Activated T-helper 17 cell treated with anti-CD3 and anti-CD28 coated beads, Interleukin-2, amount 50 U/mL, for 72 hours (primary cell): ENCODE results near the gene SHMT2. TPM values are rescaled to one million over a fixed set of nuclear protein-coding genes. Genes with fewer than 3 reads are reported as not detected.

Experiments used
- ATAC-seq: fragments of 150-1000 bp; cut with Tn5 transposase; replicated peaks from 2 replicates; pipeline ENCODE4 v1.10.0; 2021; ENCODE audit warnings: mild to moderate bottlenecking, moderate library complexity
- H3K27ac Mint-ChIP-seq: one replicate; pipeline ENCODE4 v1.8.0; 2022; ENCODE audit warnings: mixed read lengths
- H3K27me3 Mint-ChIP-seq: one replicate; pipeline ENCODE4 v1.8.0; 2022; ENCODE audit warnings: mixed read lengths
- H3K36me3 Mint-ChIP-seq: one replicate; pipeline ENCODE4 v1.8.0; 2022; ENCODE audit warnings: low read depth, mild to moderate bottlenecking, mixed read lengths
- H3K4me1 Mint-ChIP-seq: one replicate; pipeline ENCODE4 v1.8.0; 2022; ENCODE audit warnings: mixed read lengths
- H3K4me3 Mint-ChIP-seq: one replicate; pipeline ENCODE4 v1.8.0; 2022; ENCODE audit warnings: mild to moderate bottlenecking, mixed read lengths
- H3K9me3 Mint-ChIP-seq: one replicate; pipeline ENCODE4 v1.8.0; 2022; ENCODE audit warnings: mixed read lengths
- total RNA-seq, 2 donors: library from RNA; stranded (reverse); gene quantifications; one replicate each; pipeline ENCODE4 v1.2.3, GENCODE V29; 2022

The SHMT2 gene
- total RNA-seq, 2 donors from 2014 or later, result 232 to 320 TPM

DNA sequence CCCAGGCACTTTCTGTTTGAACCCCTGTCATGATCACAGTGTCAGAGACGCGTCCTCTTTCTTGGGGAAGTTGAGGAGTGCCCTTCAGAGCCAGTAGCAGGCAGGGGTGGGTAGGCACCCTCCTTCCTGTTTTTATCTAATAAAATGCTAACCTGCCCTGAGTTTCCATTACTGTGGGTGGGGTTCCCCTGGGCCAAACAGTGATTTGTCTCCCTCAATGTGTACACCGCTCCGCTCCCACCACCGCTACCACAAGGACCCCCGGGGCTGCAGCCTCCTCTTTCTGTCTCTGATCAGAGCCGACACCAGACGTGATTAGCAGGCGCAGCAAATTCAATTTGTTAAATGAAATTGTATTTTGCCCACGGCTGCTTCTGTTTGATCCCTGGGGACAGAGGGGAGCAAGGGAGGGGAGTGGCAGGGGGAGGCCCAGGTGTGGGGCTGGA is 5.1 kb downstream of the SHMT2 start:
- H3K9me3 Mint-ChIP-seq, result no peaks in the 10 kb centered on the region
- H3K27me3 Mint-ChIP-seq, result peaks cover 20% of the 10 kb centered on the region
- H3K4me3 Mint-ChIP-seq, result no peak overlapping the region
- H3K4me1 Mint-ChIP-seq, result peaks cover 36% of the 10 kb centered on the region
- ATAC-seq, result no peak
- peak overlapping the region; percentile 38 for H3K27ac Mint-ChIP-seq
- peaks cover 73% of the 10 kb centered on the region for H3K36me3 Mint-ChIP-seq

DNA sequence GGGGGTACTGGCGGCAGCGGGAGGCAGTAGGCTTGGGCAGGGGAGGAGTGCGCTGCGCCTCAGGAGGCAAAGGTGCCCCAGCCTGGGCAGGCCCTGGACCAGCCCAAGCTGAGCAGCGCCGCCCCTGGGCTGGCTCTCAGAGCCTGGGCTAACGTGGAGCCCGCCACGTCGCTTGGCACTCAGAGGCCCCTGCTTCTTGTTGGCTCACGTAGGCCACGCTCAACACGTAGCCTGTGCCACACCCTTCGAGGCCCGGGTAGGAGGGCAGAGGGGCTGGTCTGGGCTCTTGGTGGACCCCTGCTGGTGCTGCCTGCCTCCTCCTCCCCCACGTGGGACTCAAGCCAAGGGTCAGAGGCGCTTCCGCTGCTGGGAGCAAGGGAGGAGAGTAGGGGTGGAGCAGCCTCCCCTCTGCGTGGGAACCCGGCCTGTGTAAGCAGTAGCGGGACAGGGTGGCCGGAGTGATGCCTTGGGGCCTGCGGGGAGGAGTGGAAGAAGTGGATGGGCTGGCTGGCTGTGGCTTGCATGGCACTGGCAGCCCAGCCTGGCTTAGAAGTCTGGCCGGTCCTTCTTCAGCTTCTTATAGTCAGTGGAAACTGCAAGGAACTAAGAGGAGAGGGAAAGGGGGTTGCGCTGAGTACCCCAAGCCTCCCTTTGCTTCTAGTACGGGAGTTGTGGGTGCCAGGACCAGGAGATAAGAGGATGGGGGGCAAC is 5.7 kb downstream of the SHMT2 start:
- Mint-ChIP-seq H3K9me3 (no peaks in the 10 kb centered on the region), H3K27me3 (peaks cover 23% of the 10 kb centered on the region), H3K4me3 (no peak overlapping the region), H3K4me1 (peaks cover 36% of the 10 kb centered on the region), H3K36me3 (peaks cover 67% of the 10 kb centered on the region), H3K27ac (no peak overlapping the region)
- no peak for ATAC-seq

DNA sequence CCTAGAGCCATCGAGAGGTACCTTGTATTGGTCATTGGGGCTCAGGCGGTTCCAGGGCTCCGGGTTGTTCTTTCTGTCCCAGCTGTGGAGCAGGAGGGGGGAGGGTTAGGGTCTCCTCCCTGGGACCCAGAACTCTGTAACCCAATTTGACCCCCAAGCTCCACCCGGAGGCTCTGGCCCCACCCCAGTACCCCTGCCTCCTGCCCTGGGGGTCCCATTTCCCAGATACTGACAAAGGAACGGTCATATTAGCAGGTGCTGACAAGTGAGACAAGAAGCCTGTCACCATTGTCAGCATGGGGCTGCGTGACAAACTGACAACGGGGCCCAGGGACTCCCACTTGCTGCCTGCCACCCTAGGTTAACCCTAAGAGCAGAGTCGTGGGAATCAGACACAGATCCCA is 6.2 kb downstream of the SHMT2 start:
- H3K4me3 Mint-ChIP-seq, result no peak overlapping the region
- no peak for ATAC-seq
- no peak overlapping the region for H3K27ac Mint-ChIP-seq
- peaks cover 67% of the 10 kb centered on the region for H3K36me3 Mint-ChIP-seq
- peaks cover 28% of the 10 kb centered on the region for H3K27me3 Mint-ChIP-seq
- H3K4me1 Mint-ChIP-seq, result peaks cover 36% of the 10 kb centered on the region
- no peaks in the 10 kb centered on the region for H3K9me3 Mint-ChIP-seq

DNA sequence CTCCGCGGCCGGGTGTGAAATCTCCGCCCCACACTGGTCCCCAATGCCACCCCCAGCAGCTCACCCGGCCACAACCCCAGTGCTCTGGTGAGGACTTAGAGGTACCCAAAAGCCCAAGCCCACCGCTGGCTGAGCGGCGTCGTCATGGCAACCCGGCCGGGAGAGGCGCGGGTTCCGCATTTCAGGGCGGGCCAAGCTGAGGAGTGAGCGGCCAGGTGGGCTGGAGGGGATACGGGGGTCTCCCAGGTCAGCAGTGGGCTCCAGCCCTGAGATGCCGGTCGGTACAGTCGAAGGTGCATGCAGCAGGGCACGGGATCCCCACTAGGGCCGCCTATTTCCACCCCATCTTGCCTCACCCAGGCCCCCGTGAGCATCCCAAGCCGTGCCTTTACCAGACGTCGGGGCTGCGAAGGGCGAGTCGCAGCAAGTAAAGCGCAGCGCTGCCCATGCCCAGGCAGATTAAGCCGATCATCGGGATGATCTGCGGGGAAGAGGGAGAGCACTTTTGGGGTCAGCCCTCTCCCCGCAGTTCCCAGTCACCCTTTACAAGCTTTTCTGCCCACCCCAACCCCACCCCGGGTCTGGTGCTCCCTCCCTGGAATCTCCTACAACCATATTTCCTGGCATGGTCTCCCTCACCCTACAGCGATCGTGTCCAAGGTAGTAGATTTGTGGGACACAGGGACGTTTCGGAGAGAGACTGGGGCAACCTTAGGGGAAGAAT is 6.9 kb downstream of the SHMT2 start:
- Mint-ChIP-seq H3K4me1 (peaks cover 37% of the 10 kb centered on the region), H3K4me3 (no peak overlapping the region), H3K9me3 (no peaks in the 10 kb centered on the region), H3K27me3 (peaks cover 34% of the 10 kb centered on the region), H3K27ac (no peak overlapping the region), H3K36me3 (peaks cover 61% of the 10 kb centered on the region)
- no peak for ATAC-seq

DNA sequence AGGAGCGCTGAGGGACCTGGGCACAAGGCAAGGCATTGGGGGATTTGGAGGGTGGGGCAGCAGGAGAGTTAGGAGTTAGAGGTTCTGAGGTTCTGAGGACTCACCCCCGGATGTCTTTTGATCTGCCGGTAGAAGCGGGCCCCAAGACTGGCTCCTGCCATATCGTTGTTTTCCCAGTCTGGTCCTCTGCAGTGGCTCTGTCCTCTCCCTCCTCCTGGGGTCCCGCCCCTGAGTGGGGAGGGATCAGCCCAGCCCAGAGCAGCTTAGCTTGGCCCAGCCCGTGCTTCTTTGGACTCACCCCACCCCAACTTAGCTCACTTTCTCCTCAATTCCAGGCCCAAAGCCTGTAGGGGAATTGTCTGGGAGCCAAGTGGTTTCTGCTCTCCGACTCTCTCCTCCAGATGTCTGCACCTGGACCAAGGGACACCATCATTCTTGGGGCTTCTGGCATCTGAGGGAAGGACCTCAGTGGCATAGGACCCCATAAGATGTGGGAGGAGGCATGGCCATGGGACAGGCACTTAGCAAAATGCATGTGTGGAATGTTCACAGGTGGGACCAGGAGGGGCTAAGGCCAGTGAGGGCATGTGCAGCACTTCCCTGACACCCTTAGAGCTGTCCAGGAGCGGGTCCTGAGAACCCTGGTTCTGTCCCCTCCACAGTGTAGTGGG is 7.5 kb downstream of the SHMT2 start:
- Mint-ChIP-seq H3K27me3 (peaks cover 41% of the 10 kb centered on the region), H3K36me3 (peaks cover 54% of the 10 kb centered on the region), H3K4me3 (peak overlapping the region; percentile 86), H3K4me1 (peaks cover 37% of the 10 kb centered on the region), H3K27ac (no peak overlapping the region), H3K9me3 (no peaks in the 10 kb centered on the region)
- ATAC-seq, result no peak

DNA sequence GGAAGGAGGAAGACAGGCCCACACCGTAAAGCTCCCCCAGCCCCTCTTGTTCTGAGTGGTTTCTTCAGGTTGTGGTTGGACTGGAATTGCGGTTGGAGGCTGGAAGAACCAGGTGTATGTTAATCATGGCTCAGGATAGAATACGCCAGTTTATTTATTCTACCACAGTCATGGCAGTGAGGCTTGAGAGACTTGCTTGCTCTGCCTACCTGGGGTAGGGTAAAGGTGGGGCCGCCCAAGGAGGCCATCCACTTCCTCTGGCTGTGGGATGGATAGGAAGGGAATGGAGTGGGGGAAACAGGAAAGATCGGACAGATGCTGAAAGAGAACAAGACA is 8.1 kb downstream of the SHMT2 start:
- no peaks in the 10 kb centered on the region for H3K9me3 Mint-ChIP-seq
- H3K27ac Mint-ChIP-seq, result no peak overlapping the region
- H3K27me3 Mint-ChIP-seq, result peaks cover 45% of the 10 kb centered on the region
- H3K36me3 Mint-ChIP-seq, result peaks cover 49% of the 10 kb centered on the region
- ATAC-seq, result no peak
- peak overlapping the region; percentile 86 for H3K4me3 Mint-ChIP-seq
- H3K4me1 Mint-ChIP-seq, result peaks cover 39% of the 10 kb centered on the region

DNA sequence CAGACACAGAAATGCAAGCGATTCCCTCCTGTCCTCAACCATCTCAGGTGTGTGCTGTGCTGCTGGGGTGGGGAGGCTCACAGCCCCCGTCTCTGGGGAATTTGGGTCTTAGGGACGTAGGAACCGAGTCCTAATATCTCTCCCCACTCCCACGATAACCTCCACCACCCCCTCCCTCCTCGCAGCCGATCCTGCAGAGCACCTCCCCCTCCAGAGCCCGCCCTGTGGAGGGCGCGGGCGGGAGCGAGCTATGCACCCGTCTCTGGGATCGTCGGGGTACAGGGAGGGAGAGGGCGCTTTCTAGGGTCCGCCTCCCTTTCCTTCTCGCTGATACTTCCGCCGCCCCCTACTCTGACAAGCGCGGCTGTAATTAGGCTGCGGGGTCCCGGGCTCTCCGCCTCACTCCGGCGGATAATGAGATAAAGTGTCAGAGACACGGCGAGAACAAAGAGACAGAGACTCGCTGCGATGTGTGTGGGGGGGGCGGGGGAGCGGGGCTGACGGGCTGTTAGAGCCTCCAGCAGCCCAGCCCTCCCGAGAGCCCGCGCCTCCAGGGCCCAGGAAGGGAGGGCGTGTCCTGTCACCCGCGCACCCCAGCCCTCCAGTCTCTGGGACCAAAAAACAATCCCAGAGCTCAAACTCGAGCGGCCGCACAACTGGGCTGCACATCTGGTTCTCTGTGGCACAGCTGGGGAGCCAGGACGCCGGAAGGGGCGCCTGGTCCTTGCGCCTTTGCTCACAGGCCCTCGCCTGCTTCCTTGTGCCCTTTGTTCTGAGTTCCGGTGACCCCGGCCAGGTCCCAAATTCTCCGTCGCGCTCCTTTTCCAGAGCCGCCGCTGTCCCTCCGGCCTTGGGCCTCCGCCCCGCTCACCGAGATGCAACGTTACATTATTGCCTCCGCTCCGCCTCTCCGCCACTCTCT is 8.7 kb downstream of the SHMT2 start:
- Mint-ChIP-seq H3K27ac (peak overlapping the region; percentile 81), H3K36me3 (peaks cover 43% of the 10 kb centered on the region), H3K27me3 (peaks cover 47% of the 10 kb centered on the region), H3K4me1 (peaks cover 42% of the 10 kb centered on the region), H3K4me3 (peak overlapping the region; percentile 86), H3K9me3 (no peaks in the 10 kb centered on the region)
- ATAC-seq, result no peak

DNA sequence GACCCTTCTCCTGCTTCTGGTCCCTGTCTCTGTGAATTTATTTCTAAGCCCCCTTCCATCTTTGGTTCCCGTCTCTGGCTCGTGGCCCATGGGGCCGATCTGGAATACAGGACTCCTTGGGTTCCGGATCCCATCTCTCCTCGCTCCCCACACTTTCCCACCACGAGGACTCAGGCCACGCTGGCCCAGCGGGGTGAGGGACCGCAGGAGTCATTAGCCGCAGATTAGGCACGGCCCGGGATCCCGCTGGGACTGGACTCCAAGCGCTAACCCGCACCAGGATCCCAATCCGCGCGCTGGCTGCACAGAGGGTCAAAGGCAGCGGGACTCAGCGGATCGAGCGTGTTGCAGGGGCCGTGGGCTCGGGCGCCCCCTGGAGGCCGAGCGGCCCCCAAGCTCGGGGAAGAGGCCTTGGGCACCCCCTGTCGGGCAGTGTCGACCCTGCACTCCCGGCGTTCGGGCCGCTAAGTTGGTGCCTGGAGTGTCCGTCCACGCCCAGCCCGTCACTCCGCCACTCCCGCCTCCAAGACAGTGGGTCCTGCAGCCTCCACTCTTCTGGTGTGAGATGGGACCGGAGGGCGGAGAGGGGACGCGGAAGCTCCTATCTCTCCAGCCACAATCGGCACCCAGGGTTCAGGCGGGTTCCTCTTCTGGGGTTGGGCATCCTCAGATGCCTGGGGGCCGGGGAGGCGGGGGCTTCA is 9.5 kb downstream of the SHMT2 start:
- Mint-ChIP-seq H3K4me1 (peaks cover 48% of the 10 kb centered on the region), H3K9me3 (no peaks in the 10 kb centered on the region), H3K4me3 (peak overlapping the region; percentile 86), H3K27me3 (peaks cover 51% of the 10 kb centered on the region), H3K36me3 (peaks cover 34% of the 10 kb centered on the region), H3K27ac (peak overlapping the region; percentile 81)
- ATAC-seq, result peak; percentile 74

DNA sequence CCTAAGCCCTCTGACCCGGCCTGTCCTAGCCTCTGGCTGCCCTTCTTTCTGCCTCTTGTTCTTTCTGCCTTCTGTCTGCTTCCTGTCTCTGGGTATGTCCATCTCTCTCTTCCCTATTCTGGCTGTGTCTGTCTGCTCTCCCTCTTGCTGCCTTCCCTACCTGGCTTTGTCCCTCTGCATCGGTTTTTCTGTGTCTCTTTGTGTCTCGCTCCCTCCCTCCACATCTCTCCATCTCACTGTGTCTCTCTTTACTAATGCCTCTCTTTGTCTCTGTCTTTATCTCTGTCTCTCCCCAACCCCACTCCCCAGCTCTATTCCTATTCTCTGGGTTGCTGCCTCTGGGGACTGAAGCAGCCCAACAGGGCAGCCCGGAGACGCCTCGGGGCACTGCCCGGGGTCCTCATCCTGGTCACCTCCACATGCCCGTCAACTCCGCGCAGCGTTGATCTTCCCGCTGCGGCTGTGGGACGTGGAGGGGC is 10.1 kb downstream of the SHMT2 start:
- H3K4me3 Mint-ChIP-seq, result peak overlapping the region; percentile 86
- peaks cover 28% of the 10 kb centered on the region for H3K36me3 Mint-ChIP-seq
- peaks cover 45% of the 10 kb centered on the region for H3K4me1 Mint-ChIP-seq
- H3K27ac Mint-ChIP-seq, result peak overlapping the region; percentile 81
- no peaks in the 10 kb centered on the region for H3K9me3 Mint-ChIP-seq
- ATAC-seq, result peak; percentile 2
- peaks cover 57% of the 10 kb centered on the region for H3K27me3 Mint-ChIP-seq

DNA sequence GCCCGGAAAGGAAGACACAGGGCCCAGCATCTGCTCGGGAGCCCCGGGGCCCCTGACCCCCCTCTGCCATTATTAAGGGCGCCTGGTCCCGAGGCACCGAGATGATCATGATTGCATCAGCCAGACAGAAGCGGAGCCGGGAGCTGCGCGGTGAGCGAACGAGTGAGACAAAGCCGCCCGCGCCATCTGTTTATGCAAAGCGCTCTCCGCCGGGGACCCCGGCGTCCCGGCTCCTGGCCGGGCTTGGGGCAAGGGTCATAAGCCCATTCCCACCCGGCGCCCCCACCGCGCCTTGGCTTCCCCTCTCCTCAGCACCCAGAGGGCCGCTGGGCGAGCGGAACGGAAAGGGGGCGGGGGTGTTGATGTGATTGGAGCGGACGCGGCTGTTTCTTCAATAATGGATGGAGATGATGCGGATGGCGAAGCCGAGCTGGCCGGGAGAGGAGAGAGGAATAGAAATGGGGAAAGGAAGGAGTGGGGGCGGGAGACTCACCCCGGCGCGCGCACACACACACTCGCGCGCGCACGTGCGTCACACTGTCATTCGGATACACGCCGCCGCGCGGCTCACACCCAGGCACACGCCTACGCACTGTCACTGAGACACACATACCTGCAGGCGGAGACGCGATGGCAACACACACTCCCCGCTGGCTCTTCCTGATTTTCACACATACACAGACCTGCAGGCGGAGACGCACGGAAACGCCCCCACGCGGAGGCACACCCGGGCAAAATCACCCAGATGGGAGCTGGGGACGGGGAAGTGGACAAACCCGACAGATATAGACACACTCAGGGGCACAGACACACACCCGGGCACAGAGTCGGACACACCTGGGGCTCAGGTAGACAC is 10.8 kb downstream of the SHMT2 start:
- peaks cover 25% of the 10 kb centered on the region for H3K36me3 Mint-ChIP-seq
- H3K27ac Mint-ChIP-seq, result peak overlapping the region; percentile 81
- H3K9me3 Mint-ChIP-seq, result no peaks in the 10 kb centered on the region
- peak overlapping the region; percentile 86 for H3K4me3 Mint-ChIP-seq
- H3K27me3 Mint-ChIP-seq, result peaks cover 57% of the 10 kb centered on the region
- peak; percentile 36 for ATAC-seq
- peaks cover 45% of the 10 kb centered on the region for H3K4me1 Mint-ChIP-seq

DNA sequence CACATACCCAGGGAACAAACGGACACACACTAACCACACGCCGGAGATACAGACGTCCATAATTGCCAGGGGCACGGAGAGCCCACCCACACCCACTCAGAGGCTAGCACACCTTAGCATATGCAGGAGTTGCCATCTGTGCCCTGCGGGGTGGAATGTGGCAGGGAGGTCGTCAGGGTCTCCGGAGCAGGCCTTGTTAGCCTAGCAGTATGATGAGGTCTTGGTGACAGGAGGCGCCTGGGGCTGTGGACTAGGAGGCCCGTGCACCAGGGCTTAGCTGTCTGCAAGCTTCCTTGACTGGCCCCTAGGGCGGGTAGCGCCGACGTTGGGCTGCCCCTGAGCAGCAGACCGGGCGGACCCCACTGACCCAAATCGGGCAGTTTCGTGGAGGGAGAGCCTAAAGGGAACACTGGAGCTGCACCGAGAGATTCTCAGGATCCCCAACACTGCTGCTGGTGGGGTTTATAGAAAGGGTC is 11.5 kb downstream of the SHMT2 start:
- Mint-ChIP-seq H3K27me3 (peaks cover 57% of the 10 kb centered on the region), H3K27ac (peak overlapping the region; percentile 81), H3K4me3 (peak overlapping the region; percentile 86), H3K4me1 (peaks cover 45% of the 10 kb centered on the region), H3K36me3 (peaks cover 23% of the 10 kb centered on the region), H3K9me3 (no peaks in the 10 kb centered on the region)
- no peak for ATAC-seq

DNA sequence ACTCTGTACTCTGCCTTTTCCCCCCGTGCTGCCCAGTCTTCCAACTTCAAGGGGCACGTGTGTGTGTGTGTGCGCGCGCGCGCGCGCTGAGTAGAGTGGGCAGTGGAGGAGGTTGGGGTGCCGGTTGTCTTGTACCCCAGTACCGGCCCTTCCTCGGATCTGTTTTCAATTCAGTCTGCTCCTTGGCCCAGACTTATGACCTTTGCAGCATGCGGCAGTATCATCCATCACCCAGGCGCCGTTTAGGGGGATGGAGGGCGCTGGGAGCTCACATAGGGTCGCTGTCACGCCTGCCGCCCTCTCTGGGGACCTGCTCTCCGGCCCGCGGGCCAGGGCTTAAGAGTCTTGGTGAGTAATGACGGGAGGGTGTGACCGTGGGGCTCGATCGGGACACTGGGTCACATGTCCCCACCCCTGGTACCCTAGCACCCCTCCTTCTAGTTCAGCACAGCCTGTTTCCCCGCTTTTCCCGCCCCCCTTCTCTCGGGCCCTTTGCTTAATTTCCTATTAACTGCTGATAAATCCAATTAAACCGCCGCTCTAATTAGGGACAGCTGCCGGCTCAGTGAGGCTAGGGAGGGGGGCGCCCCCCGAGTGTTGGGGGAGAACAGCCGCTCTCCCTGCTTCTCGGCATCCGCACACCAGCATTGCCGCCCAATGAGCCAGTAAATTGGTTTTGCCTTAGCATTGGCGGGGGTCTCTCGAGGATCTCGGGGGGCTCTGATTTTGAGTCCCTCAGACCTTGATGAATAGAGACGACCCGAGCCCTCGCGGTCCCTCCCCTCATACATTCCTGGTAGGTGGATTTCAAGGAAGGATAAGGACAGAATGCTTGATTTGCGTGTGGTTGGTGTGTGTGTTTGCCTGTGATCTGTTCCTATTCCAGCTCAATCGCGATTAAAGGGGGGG is 12.1 kb downstream of the SHMT2 start:
- peaks cover 56% of the 10 kb centered on the region for H3K27me3 Mint-ChIP-seq
- ATAC-seq, result no peak
- no peaks in the 10 kb centered on the region for H3K9me3 Mint-ChIP-seq
- peaks cover 19% of the 10 kb centered on the region for H3K36me3 Mint-ChIP-seq
- H3K4me1 Mint-ChIP-seq, result peaks cover 45% of the 10 kb centered on the region
- no peak overlapping the region for H3K27ac Mint-ChIP-seq
- H3K4me3 Mint-ChIP-seq, result peak overlapping the region; percentile 86
